ENCODE results near the gene PAAF1.

The PAAF1 gene

GRCh38 chr11:73961321-73961720 lies 84.5 kb downstream of the PAAF1 start:
- H2AFZ ChIP-seq (ENCODE audit: low read depth, low read length) = no peak overlapping the region
- no peak overlapping the region for H3K27ac ChIP-seq (ENCODE audit: low read length)
- H3K79me2 ChIP-seq (ENCODE audit: low read length) = no peaks in the 10 kb centered on the region
- no peak overlapping the region for H3K9ac ChIP-seq (ENCODE audit: low read length)
- H3K4me1 ChIP-seq (ENCODE audit: low read length) = peaks cover 36% of the 10 kb centered on the region
- TF ChIP-seq CTCF (IDR thresholded peaks at IDR 0.05; ENCODE audit: low read depth, low read length) (no peak), EZH2phosphoT487 (IDR thresholded peaks at IDR 0.05; ENCODE audit: low read depth) (no peak)
- no peaks in the 10 kb centered on the region for H4K20me1 ChIP-seq (ENCODE audit: insufficient read depth, low read length)
- H3K36me3 ChIP-seq (replicated peaks; ENCODE audit: low read depth, low read length) = no peaks in the 10 kb centered on the region
- no peak overlapping the region for H3K4me2 ChIP-seq (ENCODE audit: low read length)
- H3K27me3 ChIP-seq (ENCODE audit: low read depth, low read length) = peaks cover 22% of the 10 kb centered on the region
- H3K9me3 ChIP-seq (ENCODE audit: insufficient read depth, low read length) = no peaks in the 10 kb centered on the region
- H3K4me3 ChIP-seq (ENCODE audit: low read length) = no peak overlapping the region

GRCh38 chr11:73962101-73962705 lies 85.4 kb downstream of the PAAF1 start:
- TF ChIP-seq CTCF (IDR thresholded peaks at IDR 0.05; ENCODE audit: low read depth, low read length) (no peak), EZH2phosphoT487 (IDR thresholded peaks at IDR 0.05; ENCODE audit: low read depth) (no peak)
- H3K27ac ChIP-seq (ENCODE audit: low read length) = no peak overlapping the region
- no peak overlapping the region for H2AFZ ChIP-seq (ENCODE audit: low read depth, low read length)
- H3K27me3 ChIP-seq (ENCODE audit: low read depth, low read length) = peaks cover 20% of the 10 kb centered on the region
- no peak overlapping the region for H3K4me2 ChIP-seq (ENCODE audit: low read length)
- no peak overlapping the region for H3K4me3 ChIP-seq (ENCODE audit: low read length)
- H3K9me3 ChIP-seq (ENCODE audit: insufficient read depth, low read length) = no peaks in the 10 kb centered on the region
- H3K79me2 ChIP-seq (ENCODE audit: low read length) = no peaks in the 10 kb centered on the region
- peaks cover 31% of the 10 kb centered on the region for H3K4me1 ChIP-seq (ENCODE audit: low read length)
- no peaks in the 10 kb centered on the region for H3K36me3 ChIP-seq (replicated peaks; ENCODE audit: low read depth, low read length)
- no peaks in the 10 kb centered on the region for H4K20me1 ChIP-seq (ENCODE audit: insufficient read depth, low read length)
- no peak overlapping the region for H3K9ac ChIP-seq (ENCODE audit: low read length)

GRCh38 chr11:73963861-73964260 lies 87.1 kb downstream of the PAAF1 start:
- Histone ChIP-seq H3K27ac (ENCODE audit: low read length) (no peak overlapping the region), H3K9ac (ENCODE audit: low read length) (peak overlapping the region; percentile 11; the same call in 1 of the 2 replicates), H3K4me2 (ENCODE audit: low read length) (peak overlapping the region; percentile 68), H3K36me3 (replicated peaks; ENCODE audit: low read depth, low read length) (no peaks in the 10 kb centered on the region), H4K20me1 (ENCODE audit: insufficient read depth, low read length) (no peaks in the 10 kb centered on the region), H3K9me3 (ENCODE audit: insufficient read depth, low read length) (no peaks in the 10 kb centered on the region), H3K79me2 (ENCODE audit: low read length) (no peaks in the 10 kb centered on the region), H2AFZ (ENCODE audit: low read depth, low read length) (peak overlapping the region; percentile 26; the same call in 1 of the 2 replicates), H3K27me3 (ENCODE audit: low read depth, low read length) (peaks cover 17% of the 10 kb centered on the region), H3K4me1 (ENCODE audit: low read length) (peaks cover 21% of the 10 kb centered on the region), H3K4me3 (ENCODE audit: low read length) (peak overlapping the region; percentile 8; the same call in 1 of the 2 replicates)
- TF ChIP-seq EZH2phosphoT487 (IDR thresholded peaks at IDR 0.05; ENCODE audit: low read depth) (no peak), CTCF (IDR thresholded peaks at IDR 0.05; ENCODE audit: low read depth, low read length) (no peak)

GRCh38 chr11:73965076-73965763 lies 88.4 kb downstream of the PAAF1 start:
- H3K9me3 ChIP-seq (ENCODE audit: insufficient read depth, low read length) = no peaks in the 10 kb centered on the region
- peak overlapping the region; percentile 61 for H3K4me3 ChIP-seq (ENCODE audit: low read length)
- H3K27me3 ChIP-seq (ENCODE audit: low read depth, low read length) = peaks cover 17% of the 10 kb centered on the region
- no peak overlapping the region for H2AFZ ChIP-seq (ENCODE audit: low read depth, low read length)
- H3K27ac ChIP-seq (ENCODE audit: low read length) = no peak overlapping the region
- no peaks in the 10 kb centered on the region for H3K79me2 ChIP-seq (ENCODE audit: low read length)
- TF ChIP-seq CTCF (IDR thresholded peaks at IDR 0.05; ENCODE audit: low read depth, low read length) = no peak
- no peak for TF ChIP-seq EZH2phosphoT487 (IDR thresholded peaks at IDR 0.05; ENCODE audit: low read depth)
- no peak overlapping the region for H3K9ac ChIP-seq (ENCODE audit: low read length)
- peak overlapping the region; percentile 68 for H3K4me2 ChIP-seq (ENCODE audit: low read length)
- no peaks in the 10 kb centered on the region for H4K20me1 ChIP-seq (ENCODE audit: insufficient read depth, low read length)
- peaks cover 23% of the 10 kb centered on the region for H3K4me1 ChIP-seq (ENCODE audit: low read length)
- no peaks in the 10 kb centered on the region for H3K36me3 ChIP-seq (replicated peaks; ENCODE audit: low read depth, low read length)

All from OCI-LY3 (cell line).